ENCODE measurements around the gene KCP. TPM values are rescaled to one million over a fixed set of nuclear protein-coding genes. Genes with fewer than 3 reads are reported as not detected.

Gene KCP
- total RNA-seq, 1 experiment from 2014 or later: 0.68 TPM

DNA sequence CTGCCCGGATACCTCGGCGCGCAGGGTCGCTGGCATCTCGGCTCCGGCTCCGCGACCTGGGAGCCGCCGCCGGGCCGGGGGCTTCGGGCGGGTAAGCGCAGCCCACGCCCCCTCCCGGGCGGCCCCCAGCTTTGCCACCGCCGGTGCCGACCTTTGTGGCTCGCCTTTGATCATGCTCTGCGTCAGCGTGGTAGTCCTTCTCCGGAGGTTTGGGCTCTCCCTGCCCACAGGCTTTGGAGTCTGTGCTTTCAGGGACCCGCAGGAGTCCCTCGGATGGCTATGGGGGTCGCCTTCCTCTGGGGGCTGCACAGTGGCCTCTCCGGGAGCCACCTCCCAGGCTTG lies 40.6 kb downstream of the KCP start:
- peaks cover 6% of the 10 kb centered on the region for H3K36me3 Mint-ChIP-seq (ENCODE audit: insufficient read depth, unreplicated experiment)
- intact Hi-C loops (cut with micrococcal nuclease): loop anchor here (10.0 kb wide), 1 partner anchor 135 kb away; the partner anchor contains the start of gene CALU
- peak overlapping the region; percentile 52 for H3K4me3 Mint-ChIP-seq (ENCODE audit: unreplicated experiment)
- TF ChIP-seq, protein P1, sequence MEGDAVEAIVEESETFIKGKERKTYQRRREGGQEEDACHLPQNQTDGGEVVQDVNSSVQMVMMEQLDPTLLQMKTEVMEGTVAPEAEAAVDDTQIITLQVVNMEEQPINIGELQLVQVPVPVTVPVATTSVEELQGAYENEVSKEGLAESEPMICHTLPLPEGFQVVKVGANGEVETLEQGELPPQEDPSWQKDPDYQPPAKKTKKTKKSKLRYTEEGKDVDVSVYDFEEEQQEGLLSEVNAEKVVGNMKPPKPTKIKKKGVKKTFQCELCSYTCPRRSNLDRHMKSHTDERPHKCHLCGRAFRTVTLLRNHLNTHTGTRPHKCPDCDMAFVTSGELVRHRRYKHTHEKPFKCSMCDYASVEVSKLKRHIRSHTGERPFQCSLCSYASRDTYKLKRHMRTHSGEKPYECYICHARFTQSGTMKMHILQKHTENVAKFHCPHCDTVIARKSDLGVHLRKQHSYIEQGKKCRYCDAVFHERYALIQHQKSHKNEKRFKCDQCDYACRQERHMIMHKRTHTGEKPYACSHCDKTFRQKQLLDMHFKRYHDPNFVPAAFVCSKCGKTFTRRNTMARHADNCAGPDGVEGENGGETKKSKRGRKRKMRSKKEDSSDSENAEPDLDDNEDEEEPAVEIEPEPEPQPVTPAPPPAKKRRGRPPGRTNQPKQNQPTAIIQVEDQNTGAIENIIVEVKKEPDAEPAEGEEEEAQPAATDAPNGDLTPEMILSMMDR (IDR thresholded peaks at IDR 0.05; ENCODE audit: unreplicated experiment): no peak
- BruUV-seq (replicated peaks): no TSS peak
- no peak for DNase-seq (ENCODE audit: unreplicated experiment)
- ChIA-PET POLR2A (interaction anchor here (1.0 kb wide), 1 partner anchor 130 kb away, joined by 3 read pairs; no protein-coding TSS in a partner anchor), CTCF (interaction anchor here (1.1 to 1.4 kb wide), 2 partner anchors 10 to 13 kb away, joined by 4 to 6 read pairs; no protein-coding TSS in a partner anchor)
- H3K9me3 Mint-ChIP-seq (ENCODE audit: unreplicated experiment): no peaks in the 10 kb centered on the region
- no peak overlapping the region for H3K27ac Mint-ChIP-seq (ENCODE audit: low read depth, unreplicated experiment)
- H3K27me3 Mint-ChIP-seq (ENCODE audit: insufficient read depth, unreplicated experiment): no peaks in the 10 kb centered on the region
- H3K4me1 Mint-ChIP-seq (ENCODE audit: insufficient read depth, unreplicated experiment): peaks cover 8% of the 10 kb centered on the region

DNA sequence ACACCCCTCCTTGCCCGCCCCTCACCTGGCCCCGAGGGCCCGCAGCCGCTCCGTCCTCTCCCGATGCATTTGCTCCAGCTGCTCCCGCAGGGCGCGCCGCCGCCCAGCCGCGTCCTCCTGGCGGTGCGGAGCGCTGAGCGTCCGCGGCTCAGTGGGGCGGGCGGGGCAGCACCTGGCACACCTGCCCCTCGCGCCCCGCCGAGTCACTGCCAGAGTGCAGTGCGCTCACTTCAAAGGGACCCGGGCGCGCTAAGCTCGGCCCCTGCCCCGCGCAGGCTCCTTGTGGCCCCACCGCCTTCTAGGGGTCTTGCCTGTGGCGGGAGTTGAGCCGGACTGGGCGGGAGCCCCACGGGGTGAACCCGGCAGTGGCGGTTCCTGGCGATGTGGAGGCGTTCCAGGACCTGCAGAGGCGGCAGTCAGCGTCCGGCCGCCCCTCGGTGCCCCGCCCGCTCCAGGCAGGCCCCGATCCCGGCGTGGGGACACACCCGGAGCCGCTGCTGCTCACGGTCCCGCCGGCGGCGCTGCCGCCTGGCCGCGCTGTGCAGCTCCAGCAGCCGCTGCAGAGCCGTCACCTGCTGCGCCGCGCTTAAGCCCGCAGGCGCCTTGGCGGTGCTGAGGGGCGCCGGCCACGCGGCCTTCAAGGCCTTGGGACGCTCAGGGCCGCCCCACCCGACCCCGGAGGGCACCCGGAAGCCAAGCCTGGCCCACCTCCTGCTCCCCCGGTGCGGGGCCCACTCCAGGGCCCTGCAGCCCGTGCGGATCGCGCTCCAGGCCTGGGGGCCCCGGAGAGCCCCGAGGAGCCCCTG lies 41.2 kb downstream of the KCP start:
- CTCF ChIA-PET: interaction anchor here (0.6 to 1.1 kb wide), 3 partner anchors 14 to 441 kb away, joined by 3 to 4 read pairs (median 3); no protein-coding TSS in a partner anchor

DNA sequence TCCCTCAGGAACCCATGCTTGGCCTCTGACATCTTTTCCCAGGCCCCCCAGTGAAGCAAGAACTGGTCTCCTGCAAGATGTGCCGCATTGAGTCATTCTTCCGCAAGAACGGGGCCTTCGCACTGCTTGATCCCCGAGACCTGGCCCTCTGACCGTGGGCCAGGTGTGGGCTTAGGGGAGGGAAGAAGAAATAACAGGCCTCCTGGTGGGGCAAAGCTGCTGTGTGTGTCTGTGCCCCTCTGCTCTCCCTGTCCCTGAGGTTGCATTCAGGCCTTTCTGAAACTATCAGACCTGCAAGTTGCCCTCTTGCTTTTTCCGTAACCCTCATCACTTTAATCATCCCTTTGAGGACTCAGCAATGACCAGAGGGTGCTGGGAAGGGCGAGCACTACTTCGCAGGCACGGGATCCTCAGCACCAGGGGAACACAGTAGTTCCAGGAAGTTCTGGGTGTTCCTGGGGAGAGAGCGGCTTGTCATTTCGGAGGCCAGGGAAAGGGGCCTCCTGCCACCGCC lies 41.8 kb downstream of the KCP start:
- no peak for DNase-seq (ENCODE audit: unreplicated experiment)
- ChIA-PET POLR2A (interaction anchor here (0.7 to 1.1 kb wide), 3 partner anchors 10 to 129 kb away, joined by 3 to 5 read pairs (median 3); no protein-coding TSS in a partner anchor), CTCF (interaction anchor here (0.6 to 3.8 kb wide), 3 partner anchors 15 to 307 kb away, joined by 3 to 20 read pairs (median 4); no protein-coding TSS in a partner anchor)
- intact Hi-C loops (cut with micrococcal nuclease): loop anchor here (10.0 kb wide), 1 partner anchor 134 kb away; the partner anchor contains the start of gene CALU
- Mint-ChIP-seq H3K4me3 (ENCODE audit: unreplicated experiment) (peak overlapping the region; percentile 39), H3K27ac (ENCODE audit: low read depth, unreplicated experiment) (no peak overlapping the region), H3K27me3 (ENCODE audit: insufficient read depth, unreplicated experiment) (no peaks in the 10 kb centered on the region), H3K36me3 (ENCODE audit: insufficient read depth, unreplicated experiment) (peaks cover 6% of the 10 kb centered on the region), H3K4me1 (ENCODE audit: insufficient read depth, unreplicated experiment) (peaks cover 8% of the 10 kb centered on the region), H3K9me3 (ENCODE audit: unreplicated experiment) (no peaks in the 10 kb centered on the region)
- TF ChIP-seq, protein P1 (IDR thresholded peaks at IDR 0.05; ENCODE audit: unreplicated experiment): no peak
- BruUV-seq (replicated peaks): no TSS peak

More for the DNA sequence above, 41.2 kb downstream of the KCP start:
- H3K4me1 Mint-ChIP-seq (ENCODE audit: insufficient read depth, unreplicated experiment): peaks cover 8% of the 10 kb centered on the region
- no TSS peak for BruUV-seq (replicated peaks)
- H3K27me3 Mint-ChIP-seq (ENCODE audit: insufficient read depth, unreplicated experiment): no peaks in the 10 kb centered on the region
- TF ChIP-seq, protein P1 (IDR thresholded peaks at IDR 0.05; ENCODE audit: unreplicated experiment): no peak
- intact Hi-C loops (cut with micrococcal nuclease): loop anchor here (10.0 kb wide), 1 partner anchor 135 kb away; the partner anchor contains the start of gene CALU
- H3K36me3 Mint-ChIP-seq (ENCODE audit: insufficient read depth, unreplicated experiment): peaks cover 6% of the 10 kb centered on the region
- H3K9me3 Mint-ChIP-seq (ENCODE audit: unreplicated experiment): no peaks in the 10 kb centered on the region
- H3K4me3 Mint-ChIP-seq (ENCODE audit: unreplicated experiment): peak overlapping the region; percentile 39
- POLR2A ChIA-PET: interaction anchor here (1.0 to 1.1 kb wide), 2 partner anchors 11 to 129 kb away, joined by 3 to 5 read pairs; no protein-coding TSS in a partner anchor
- no peak overlapping the region for H3K27ac Mint-ChIP-seq (ENCODE audit: low read depth, unreplicated experiment)
- DNase-seq (ENCODE audit: unreplicated experiment): peak; percentile 32
